ENCODE measurements around the gene ZNF521. TPM values are rescaled to one million over a fixed set of nuclear protein-coding genes. Genes with fewer than 3 reads are reported as not detected.

Gene ZNF521
- total and polyA plus RNA-seq, 10 donors, result 2.9 to 136 (median 71.8) TPM

DNA sequence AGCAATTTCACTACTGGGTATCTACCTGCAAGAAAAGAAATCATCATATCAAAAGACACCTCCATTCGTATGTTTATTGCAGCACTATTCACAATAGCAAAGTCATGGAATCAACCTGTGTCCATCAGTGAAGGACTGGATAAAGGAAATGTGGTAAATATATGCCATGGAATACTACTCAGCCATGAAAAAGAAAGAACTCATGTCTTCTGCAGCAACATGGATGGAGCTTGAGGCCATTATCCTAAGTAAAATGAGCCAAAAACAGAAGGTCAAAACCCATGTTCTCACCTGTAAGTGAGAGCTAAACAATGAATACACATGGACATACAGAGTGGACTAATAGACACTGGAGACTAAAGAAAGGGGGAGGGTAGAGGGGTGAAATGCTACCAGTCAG, 322.2 kb downstream of the ZNF521 start:
- Histone ChIP-seq H3K27ac (no peak overlapping the region), H3K4me3 (no peak overlapping the region), H3K27me3 (replicated peaks in 1 of 7) (no peaks in the 10 kb centered on the region), H3K36me3 (no peaks in the 10 kb centered on the region), H3K9me3 (no peaks in the 10 kb centered on the region), H3K4me1 (no peaks in the 10 kb centered on the region)
- WGBS, 5 donors, result 80 to 95% (median 91%) methylated on average over 1 of the region's 1 CpG
- TF ChIP-seq, protein P1, sequence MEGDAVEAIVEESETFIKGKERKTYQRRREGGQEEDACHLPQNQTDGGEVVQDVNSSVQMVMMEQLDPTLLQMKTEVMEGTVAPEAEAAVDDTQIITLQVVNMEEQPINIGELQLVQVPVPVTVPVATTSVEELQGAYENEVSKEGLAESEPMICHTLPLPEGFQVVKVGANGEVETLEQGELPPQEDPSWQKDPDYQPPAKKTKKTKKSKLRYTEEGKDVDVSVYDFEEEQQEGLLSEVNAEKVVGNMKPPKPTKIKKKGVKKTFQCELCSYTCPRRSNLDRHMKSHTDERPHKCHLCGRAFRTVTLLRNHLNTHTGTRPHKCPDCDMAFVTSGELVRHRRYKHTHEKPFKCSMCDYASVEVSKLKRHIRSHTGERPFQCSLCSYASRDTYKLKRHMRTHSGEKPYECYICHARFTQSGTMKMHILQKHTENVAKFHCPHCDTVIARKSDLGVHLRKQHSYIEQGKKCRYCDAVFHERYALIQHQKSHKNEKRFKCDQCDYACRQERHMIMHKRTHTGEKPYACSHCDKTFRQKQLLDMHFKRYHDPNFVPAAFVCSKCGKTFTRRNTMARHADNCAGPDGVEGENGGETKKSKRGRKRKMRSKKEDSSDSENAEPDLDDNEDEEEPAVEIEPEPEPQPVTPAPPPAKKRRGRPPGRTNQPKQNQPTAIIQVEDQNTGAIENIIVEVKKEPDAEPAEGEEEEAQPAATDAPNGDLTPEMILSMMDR (IDR thresholded peaks at IDR 0.05 in 8 of 11, conservative IDR thresholded peaks at IDR 0.05 in 3 of 11), result no peak
- TF ChIP-seq POLR2AphosphoS5 (IDR thresholded peaks at IDR 0.05), result no peak
- no peak for TF ChIP-seq POLR2A (IDR thresholded peaks at IDR 0.05)
- DNase-seq, result no peak
- intact Hi-C loops (cut with DNase I; ENCODE audit: low total_unique reads), result no loop called here

DNA sequence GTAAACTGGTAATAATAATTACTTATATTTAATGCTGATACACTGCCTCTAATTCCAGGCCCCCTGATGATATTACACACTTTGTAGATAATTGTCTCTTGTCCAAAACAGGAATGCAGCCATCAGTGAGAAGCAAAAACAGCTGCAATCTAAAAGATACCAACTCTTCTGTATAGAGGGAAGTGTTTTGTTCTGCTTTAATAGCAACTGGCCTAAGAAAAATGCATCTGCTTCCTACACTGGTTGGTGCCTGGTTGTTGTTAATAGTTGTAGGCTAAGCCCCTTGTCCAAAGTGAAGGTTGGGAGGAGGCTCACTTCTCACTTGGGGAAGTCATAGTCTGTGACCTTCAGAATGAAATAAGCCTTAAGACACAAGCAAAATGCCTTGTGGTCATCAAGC, 332.0 kb downstream of the ZNF521 start:
- TF ChIP-seq, protein P1 (IDR thresholded peaks at IDR 0.05 in 8 of 11, conservative IDR thresholded peaks at IDR 0.05 in 3 of 11), result no peak
- TF ChIP-seq POLR2AphosphoS5 (IDR thresholded peaks at IDR 0.05), result no peak
- TF ChIP-seq POLR2A (IDR thresholded peaks at IDR 0.05), result no peak
- Histone ChIP-seq H3K4me1 (no peaks in the 10 kb centered on the region), H3K27me3 (replicated peaks in 1 of 7) (no peaks in the 10 kb centered on the region), H3K9me3 (peaks cover 0 to 20% (median 9%) of the 10 kb centered on the region in 8 donors), H3K36me3 (no peaks in the 10 kb centered on the region), H3K27ac (no peak overlapping the region), H3K4me3 (no peak overlapping the region)
- DNase-seq, result no peak
- intact Hi-C loops (cut with DNase I; ENCODE audit: low total_unique reads), result no loop called here

DNA sequence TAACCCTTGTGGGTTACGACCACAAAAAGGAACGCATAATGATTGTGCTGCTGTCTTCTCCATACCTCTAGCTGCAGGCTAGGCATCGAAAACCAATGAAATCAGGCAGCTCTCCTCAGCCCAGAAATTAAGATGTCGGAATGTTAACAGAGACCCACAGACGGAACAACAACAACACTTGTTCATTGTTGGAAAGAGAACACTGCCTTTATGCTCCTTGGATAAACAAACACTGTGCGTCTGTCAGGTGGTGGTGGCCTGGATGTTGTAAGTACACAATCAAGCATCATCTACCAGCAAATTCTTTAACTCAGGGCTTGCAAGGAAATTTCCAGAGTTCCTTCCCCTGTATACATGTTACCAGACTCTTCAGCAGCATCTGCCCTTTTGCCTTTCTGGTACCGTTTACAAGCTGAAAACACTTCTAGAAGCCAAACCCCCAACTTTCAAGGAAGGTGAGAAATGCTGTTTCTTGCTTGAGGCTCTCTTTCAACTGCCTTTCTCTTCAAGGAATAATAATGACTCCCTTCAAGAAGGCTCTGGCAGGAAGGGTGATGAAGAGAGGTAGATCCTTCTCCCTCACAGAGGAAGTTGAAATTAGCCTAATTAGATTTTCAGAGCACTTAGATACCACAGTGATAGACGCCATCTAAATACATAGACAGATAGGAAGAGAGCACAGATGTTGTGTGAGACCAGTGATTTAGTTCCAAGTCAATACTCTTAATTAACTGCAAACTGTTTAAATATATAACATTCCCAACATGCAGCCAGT, 332.7 kb downstream of the ZNF521 start:
- Histone ChIP-seq H3K27ac (no peak overlapping the region), H3K4me1 (no peaks in the 10 kb centered on the region), H3K27me3 (replicated peaks in 1 of 7) (no peaks in the 10 kb centered on the region), H3K4me3 (no peak overlapping the region), H3K36me3 (no peaks in the 10 kb centered on the region), H3K9me3 (peaks cover 0 to 20% (median 9%) of the 10 kb centered on the region in 8 donors)
- 85 to 95% (median 93%) methylated on average over 8 of the region's 8 CpGs for WGBS, 5 donors
- no peak for DNase-seq
- TF ChIP-seq POLR2A (IDR thresholded peaks at IDR 0.05), result no peak
- no peak for TF ChIP-seq POLR2AphosphoS5 (IDR thresholded peaks at IDR 0.05)
- intact Hi-C loops (cut with DNase I; ENCODE audit: low total_unique reads), result no loop called here

DNA sequence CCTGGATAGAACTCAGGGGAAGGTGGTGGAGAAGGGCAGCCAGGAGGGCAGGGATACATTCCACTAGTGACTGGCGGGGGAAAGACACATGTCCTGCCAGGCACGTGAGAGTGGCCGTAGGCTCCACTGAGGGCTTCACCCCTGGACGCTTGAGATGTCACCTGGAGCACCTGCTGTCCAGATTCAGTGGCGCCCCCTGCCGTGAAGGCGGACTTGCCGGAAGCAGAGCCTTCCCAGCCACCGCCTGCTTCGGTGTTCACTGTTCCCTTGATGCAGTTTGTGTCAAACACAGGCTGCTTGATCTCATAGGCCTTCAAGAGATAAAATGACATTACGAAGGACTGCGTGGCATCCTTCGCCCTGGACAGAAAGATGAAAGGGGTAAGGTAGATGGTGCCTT, 335.3 kb downstream of the ZNF521 start:
- Histone ChIP-seq H3K27me3 (replicated peaks in 1 of 7) (no peaks in the 10 kb centered on the region), H3K4me3 (no peak overlapping the region), H3K9me3 (peaks cover 0 to 14% (median 7%) of the 10 kb centered on the region in 8 donors), H3K4me1 (no peaks in the 10 kb centered on the region), H3K36me3 (no peaks in the 10 kb centered on the region), H3K27ac (no peak overlapping the region)
- DNase-seq, result no peak
- WGBS, 5 donors, result 90 to 100% (median 96%) methylated on average over 12 to 13 of the region's 13 CpGs
- TF ChIP-seq POLR2AphosphoS5 (IDR thresholded peaks at IDR 0.05) (no peak), POLR2A (IDR thresholded peaks at IDR 0.05) (no peak)
- TF ChIP-seq, protein P1 (IDR thresholded peaks at IDR 0.05 in 8 of 11, conservative IDR thresholded peaks at IDR 0.05 in 3 of 11), result no peak
- intact Hi-C loops (cut with DNase I; ENCODE audit: low total_unique reads), result no loop called here
